Upper lobe of left lung (tissue), 6 donors: ENCODE results near the gene ATM. TPM values are rescaled to one million over a fixed set of nuclear protein-coding genes. Genes with fewer than 3 reads are reported as not detected.
"Not testable (repeated sequence)": the region's sequence is repeated elsewhere in the genome, so short reads cannot be mapped to it uniquely, and the experiment has no call there.

Experiments
- ATAC-seq, 2 donors: fragments of 200-7000 bp; cut with Tn5 transposase; one replicate each; pipeline ENCODE4 v1.9.1; 2022; ENCODE audit warnings: mild to moderate bottlenecking in 2 of 2, moderate library complexity in 2 of 2; ENCODE audit not compliant: low FRiP score in 2 of 2
- DNase-seq, 2 donors: peaks; one replicate each; pipeline ENCODE4 v3.0.0-alpha.2; 2019 to 2020
- H3K27ac ChIP-seq, 4 donors: fragments of 200-600 bp; sonication (generic); one replicate each; pipeline ENCODE4 v1.5.1; 2016 to 2019
- H3K27me3 ChIP-seq, 4 donors: fragments of 200-600 bp; sonication (generic); one replicate each; pipeline ENCODE4 v1.5.1; 2017 to 2019
- H3K36me3 ChIP-seq, 4 donors: fragments of 200-600 bp; sonication (generic); one replicate each; pipeline ENCODE4 v1.5.1; 2016 to 2019
- H3K4me1 ChIP-seq, 4 donors: fragments of 200-600 bp; sonication (generic); one replicate each; pipeline ENCODE4 v1.5.1; 2018 to 2019
- H3K4me3 ChIP-seq, 4 donors: fragments of 200-600 bp; sonication (generic); one replicate each; pipeline ENCODE4 v1.5.1; 2017 to 2019; ENCODE audit warnings: mild to moderate bottlenecking in 2 of 4, moderate library complexity in 1 of 4
- H3K9me3 ChIP-seq, 4 donors: fragments of 200-600 bp; sonication (generic); one replicate each; pipeline ENCODE4 v1.5.1; 2018 to 2019
- CTCF ChIP-seq, 6 experiments: fragments of 450-650 bp in 4 of 6; fragments of 200-600 bp in 2 of 6; sonication (generic) in 2 of 6; IDR thresholded peaks; one replicate each; pipeline ENCODE4 v1.5.1; 2016 to 2019; ENCODE audit warnings: antibody characterized with exemption in 6 of 6
- EP300 ChIP-seq, 4 donors: sonication (generic); formaldehyde crosslinking; IDR thresholded peaks; one replicate each; pipeline ENCODE4 v1.5.1; 2017; ENCODE audit warnings: antibody characterized with exemption in 4 of 4, control low read depth in 2 of 4
- POLR2A ChIP-seq, 4 donors: fragments of 450-650 bp; IDR thresholded peaks; one replicate each; pipeline ENCODE4 v1.5.1; 2016 to 2017; ENCODE audit warnings: antibody characterized with exemption in 4 of 4, mild to moderate bottlenecking in 2 of 4
- POLR2AphosphoS5 ChIP-seq, 2 donors: sonication (generic); formaldehyde crosslinking; IDR thresholded peaks; one replicate each; pipeline ENCODE4 v1.5.1; 2017; ENCODE audit warnings: antibody characterized with exemption in 2 of 2
- WGBS, 2 donors: methylation state at CpG; one replicate each; pipeline ENCODE4 v1.1.5; 2017 to 2018; 5-methylcytosine and 5-hydroxymethylcytosine counted together
- total RNA-seq, 6 donors: library from RNA; depleted of rRNA in 4 of 6; stranded (reverse); fragments of >200 nt in 4 of 6; gene quantifications; one replicate each; pipeline versions ENCODE4 v1.1.0 to v1.2.1, GENCODE V29; 2016 to 2021
- donor health status: DM: no; HTN: no; CAD: no; lungs with moderate emphysema.
- donor health status: DM: no; HTN: yes; CAD: no; lungs with severe emphysema.

Gene ATM
- total RNA-seq, 6 donors from 2014 or later: 37.9 to 248 (median 62.6) TPM

GRCh38 chr11:108286370-108286769 is 63.5 kb downstream of the ATM start:
- Histone ChIP-seq H3K27me3 (no peaks in the 10 kb centered on the region), H3K4me1 (no peaks in the 10 kb centered on the region), H3K9me3 (no peaks in the 10 kb centered on the region), H3K4me3 (no peak overlapping the region), H3K36me3 (peaks cover 13 to 82% (median 33%) of the 10 kb centered on the region in 4 donors), H3K27ac (no peak overlapping the region)
- TF ChIP-seq POLR2A (IDR thresholded peaks at IDR 0.05) (no peak), EP300 (IDR thresholded peaks at IDR 0.05) (no peak), POLR2AphosphoS5 (IDR thresholded peaks at IDR 0.05) (no peak), CTCF (IDR thresholded peaks at IDR 0.05) (no peak)
- no peak for DNase-seq
- ATAC-seq: no peak
- 84 to 85% methylated on average over 1 of the region's 1 CpG for WGBS, 2 donors

GRCh38 chr11:108286956-108287355 is 64.1 kb downstream of the ATM start:
- TF ChIP-seq POLR2A (IDR thresholded peaks at IDR 0.05): no peak
- no peak for TF ChIP-seq POLR2AphosphoS5 (IDR thresholded peaks at IDR 0.05)
- TF ChIP-seq CTCF (IDR thresholded peaks at IDR 0.05): no peak
- TF ChIP-seq EP300 (IDR thresholded peaks at IDR 0.05): no peak
- no peak overlapping the region for H3K4me3 ChIP-seq
- peaks cover 13 to 87% (median 33%) of the 10 kb centered on the region in 4 donors for H3K36me3 ChIP-seq
- no peak for ATAC-seq
- H3K27me3 ChIP-seq: no peaks in the 10 kb centered on the region
- H3K27ac ChIP-seq: no peak overlapping the region
- no peaks in the 10 kb centered on the region for H3K9me3 ChIP-seq
- 97 to 99% methylated on average over 3 of the region's 3 CpGs for WGBS, 2 donors
- H3K4me1 ChIP-seq: no peaks in the 10 kb centered on the region
- DNase-seq: no peak

GRCh38 chr11:108289066-108289465 is 66.2 kb downstream of the ATM start:
- H3K4me3 ChIP-seq, H3K9me3 ChIP-seq, DNase-seq, ATAC-seq, H3K27ac ChIP-seq, H3K27me3 ChIP-seq, H3K4me1 ChIP-seq: not testable (repeated sequence)
- peaks cover 13 to 78% (median 33%) of the 10 kb centered on the region in 4 donors for H3K36me3 ChIP-seq

GRCh38 chr11:108289699-108290098 is 66.8 kb downstream of the ATM start:
- Histone ChIP-seq H3K36me3 (peaks cover 9 to 78% (median 35%) of the 10 kb centered on the region in 4 donors), H3K4me1 (no peaks in the 10 kb centered on the region), H3K4me3 (no peak overlapping the region), H3K27me3 (no peaks in the 10 kb centered on the region), H3K27ac (no peak overlapping the region), H3K9me3 (no peaks in the 10 kb centered on the region)
- TF ChIP-seq POLR2A (IDR thresholded peaks at IDR 0.05) (no peak), POLR2AphosphoS5 (IDR thresholded peaks at IDR 0.05) (no peak), EP300 (IDR thresholded peaks at IDR 0.05) (no peak), CTCF (IDR thresholded peaks at IDR 0.05) (no peak)
- ATAC-seq (no peak), DNase-seq (no peak)
- WGBS, 2 donors: 87 to 90% methylated on average over 6 of the region's 6 CpGs

GRCh38 chr11:108293229-108293628 is 70.4 kb downstream of the ATM start:
- no peak overlapping the region for H3K4me3 ChIP-seq
- H3K27me3 ChIP-seq: no peaks in the 10 kb centered on the region
- WGBS, 2 donors: 98 to 100% methylated on average over 3 of the region's 3 CpGs
- peaks cover 11 to 81% (median 32%) of the 10 kb centered on the region in 4 donors for H3K36me3 ChIP-seq
- no peaks in the 10 kb centered on the region for H3K9me3 ChIP-seq
- H3K4me1 ChIP-seq: no peaks in the 10 kb centered on the region
- no peak overlapping the region for H3K27ac ChIP-seq
- ATAC-seq: no peak
- no peak for TF ChIP-seq POLR2AphosphoS5 (IDR thresholded peaks at IDR 0.05)
- TF ChIP-seq POLR2A (IDR thresholded peaks at IDR 0.05): no peak
- no peak for TF ChIP-seq EP300 (IDR thresholded peaks at IDR 0.05)
- DNase-seq: no peak

GRCh38 chr11:108302121-108302785 is 79.4 kb downstream of the ATM start:
- no peak for DNase-seq
- no peaks in the 10 kb centered on the region for H3K9me3 ChIP-seq
- ATAC-seq: no peak
- WGBS, 2 donors: 95 to 96% methylated on average over 1 of the region's 1 CpG
- peaks cover 0 to 92% (median 32%) of the 10 kb centered on the region in 4 donors for H3K36me3 ChIP-seq
- H3K27ac ChIP-seq: no peak overlapping the region
- TF ChIP-seq POLR2AphosphoS5 (IDR thresholded peaks at IDR 0.05) (no peak), EP300 (IDR thresholded peaks at IDR 0.05) (no peak)
- no peaks in the 10 kb centered on the region for H3K4me1 ChIP-seq
- H3K4me3 ChIP-seq: no peak overlapping the region
- no peaks in the 10 kb centered on the region for H3K27me3 ChIP-seq
